GM18951 (cell line): ENCODE data around the gene TRDN.

Experiments used
- POLR2A ChIP-seq: IDR thresholded peaks from 4 replicates; pipeline ENCODE4 v1.6.1; 2011; ENCODE audit warnings: mild to moderate bottlenecking; ENCODE audit not compliant: insufficient read length, insufficient read depth; ENCODE audit errors: extremely low read depth
- in situ Hi-C: fragments of 300-500 bp; cut with MboI; formaldehyde crosslinking; loops from one replicate; pipeline ENCODE4 v1.12.0; 2022; ENCODE audit warnings: low sequenced_read_pairs, mixed read lengths, inconsistent platforms; ENCODE audit not compliant: unreplicated experiment

TRDN gene

DNA sequence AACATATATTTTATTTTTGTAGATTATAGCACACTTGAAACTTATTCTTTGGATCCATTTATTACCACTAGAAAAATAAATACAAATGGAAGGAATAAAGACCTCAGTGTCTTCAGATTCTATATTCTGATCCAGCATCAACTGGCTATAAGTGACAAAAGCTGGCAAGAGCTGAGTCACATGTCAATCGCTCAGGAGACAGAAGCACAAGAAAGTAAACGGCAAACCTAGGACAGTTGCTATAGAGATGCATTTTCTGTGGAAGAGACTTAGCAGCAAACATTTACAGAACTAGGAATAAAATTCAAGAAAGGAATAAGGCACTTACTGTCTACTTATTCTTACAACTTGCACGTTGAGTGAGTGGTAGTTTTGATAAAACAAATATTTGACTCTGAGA lies 410.4 kb downstream of the TRDN start:
- no peak for TF ChIP-seq POLR2A
- in situ Hi-C loops, result no loop called here

DNA sequence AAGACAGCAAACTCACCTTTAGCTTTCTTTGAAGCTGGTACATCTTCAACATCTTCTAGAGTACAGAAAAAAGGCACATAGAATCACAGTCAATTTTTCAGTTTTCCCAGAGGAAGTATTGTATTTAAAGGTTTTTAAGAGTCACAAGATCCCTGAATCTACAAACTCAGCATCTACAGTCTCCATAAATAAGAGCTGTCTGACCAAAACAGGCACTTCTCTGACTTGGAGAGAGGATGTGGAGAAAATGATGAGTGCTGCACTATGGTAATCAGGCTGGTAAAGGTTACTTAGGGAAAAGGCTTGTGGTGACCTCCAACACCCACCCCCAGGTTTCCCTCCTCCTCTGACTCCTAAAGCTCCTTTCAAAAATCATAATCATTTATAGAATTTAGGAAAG lies 412.7 kb downstream of the TRDN start:
- in situ Hi-C loops, result no loop called here
- TF ChIP-seq POLR2A, result no peak

DNA sequence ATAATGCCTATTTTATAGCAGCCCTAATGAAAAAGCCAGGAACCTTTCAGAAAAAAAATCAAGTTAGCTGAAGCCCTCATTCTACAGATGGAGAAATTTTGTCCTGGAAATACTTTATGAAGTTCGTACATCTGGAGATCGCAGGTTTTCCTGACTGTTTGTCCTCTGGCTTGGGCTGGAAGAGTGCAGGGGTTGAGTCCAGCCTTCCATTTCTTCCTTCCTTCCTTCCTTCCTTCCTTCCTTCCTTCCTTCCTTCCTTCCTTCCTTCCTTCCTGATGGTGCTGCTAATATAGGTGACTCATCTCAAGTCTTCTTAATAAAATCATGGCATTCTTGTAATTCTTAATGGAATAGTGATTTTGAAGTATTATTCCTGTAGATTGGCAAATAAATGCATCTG lies 413.3 kb downstream of the TRDN start:
- no peak for TF ChIP-seq POLR2A
- in situ Hi-C loops, result no loop called here

DNA sequence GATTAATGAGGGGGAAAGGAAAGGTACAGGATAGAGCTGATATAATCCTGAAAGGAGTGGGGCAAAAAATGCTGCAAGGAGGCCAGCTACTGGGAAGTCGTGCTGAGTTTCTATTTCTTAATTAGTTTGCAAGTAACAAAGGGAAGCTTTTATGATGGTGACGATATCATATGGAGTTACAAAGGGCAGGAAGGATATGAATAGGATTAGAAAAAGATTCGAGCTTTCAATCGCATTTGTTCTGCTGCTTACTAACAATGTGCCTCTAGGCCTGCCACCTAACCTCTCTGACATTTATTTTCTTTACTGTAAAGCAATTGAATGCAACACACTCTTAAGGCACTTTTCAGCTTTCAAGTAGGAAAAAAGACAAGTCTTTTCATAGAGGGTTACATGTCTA lies 421.5 kb downstream of the TRDN start:
- in situ Hi-C loops, result no loop called here
- TF ChIP-seq POLR2A, result no peak

DNA sequence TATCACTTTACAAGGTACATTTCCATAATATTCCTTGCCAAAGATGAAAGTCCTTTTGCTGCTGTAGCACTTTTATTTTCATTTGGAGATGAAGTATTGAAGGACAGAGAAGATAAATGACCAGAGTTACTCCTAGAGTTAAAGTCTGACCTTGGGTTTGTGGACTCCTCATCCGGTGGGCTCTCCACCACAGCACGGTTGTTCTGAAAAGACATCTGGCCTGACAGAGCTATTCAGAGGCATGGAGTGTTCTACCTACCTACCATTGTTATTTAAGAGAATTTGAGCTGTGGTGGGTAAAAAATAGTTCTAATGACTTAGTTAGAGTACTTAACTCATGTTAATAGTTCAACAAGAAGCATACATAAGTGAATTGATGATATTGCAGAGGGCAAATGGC lies 422.3 kb downstream of the TRDN start:
- in situ Hi-C loops, result no loop called here
- no peak for TF ChIP-seq POLR2A

DNA sequence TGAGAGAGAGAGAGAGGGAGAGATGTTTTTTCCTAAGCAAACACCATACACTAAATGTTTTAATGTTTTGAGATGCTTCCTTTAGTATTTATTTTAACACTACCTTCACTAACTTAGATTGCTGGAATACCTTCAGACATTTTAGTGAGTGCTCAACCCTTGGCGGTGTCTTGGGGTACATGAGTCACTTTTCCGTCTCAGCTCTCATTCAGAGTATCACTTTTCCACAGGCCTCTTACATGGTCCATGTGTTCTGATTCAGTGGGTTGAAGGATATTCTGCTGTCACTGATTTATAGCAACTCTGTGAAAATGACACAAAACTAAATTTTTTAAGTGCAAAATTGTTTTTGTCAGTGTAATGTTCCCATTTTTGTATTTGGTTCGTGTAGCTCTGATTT lies 422.8 kb downstream of the TRDN start:
- TF ChIP-seq POLR2A, result no peak
- in situ Hi-C loops, result no loop called here

DNA sequence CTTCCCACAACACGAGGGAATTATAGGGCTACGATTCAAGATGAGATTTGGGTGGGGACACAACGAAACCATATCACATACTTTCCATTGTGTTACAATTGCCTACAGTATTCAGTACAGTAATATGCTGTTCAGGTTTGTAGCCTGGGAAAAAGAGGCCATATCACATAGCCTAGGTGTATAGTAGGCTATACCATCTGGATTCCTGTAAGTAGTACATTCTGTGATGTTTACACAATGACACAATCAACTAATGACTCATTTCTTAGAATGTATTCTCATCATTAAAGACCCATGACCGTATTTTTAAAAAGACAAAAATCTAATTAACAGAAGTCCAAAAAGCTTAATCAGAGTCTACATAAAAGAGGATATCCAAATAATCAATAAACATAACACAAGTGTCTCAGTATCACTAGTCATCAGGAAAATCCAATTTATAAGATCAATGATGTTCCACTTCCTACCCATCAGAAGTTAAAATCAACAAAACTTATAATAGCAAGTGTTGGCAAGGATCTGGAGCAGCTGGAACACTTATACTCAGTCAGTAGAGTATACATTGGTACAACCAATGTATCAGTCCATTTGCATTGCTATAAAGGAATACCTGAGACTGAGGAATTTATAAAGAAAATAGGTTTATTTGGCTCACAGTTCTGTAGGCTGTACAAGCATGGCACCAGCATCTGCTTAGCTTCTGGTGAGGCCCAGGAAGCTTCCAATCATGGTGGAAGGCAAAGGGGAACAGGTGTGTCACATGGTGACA lies 424.8 kb downstream of the TRDN start:
- TF ChIP-seq POLR2A, result no peak
- in situ Hi-C loops, result no loop called here

DNA sequence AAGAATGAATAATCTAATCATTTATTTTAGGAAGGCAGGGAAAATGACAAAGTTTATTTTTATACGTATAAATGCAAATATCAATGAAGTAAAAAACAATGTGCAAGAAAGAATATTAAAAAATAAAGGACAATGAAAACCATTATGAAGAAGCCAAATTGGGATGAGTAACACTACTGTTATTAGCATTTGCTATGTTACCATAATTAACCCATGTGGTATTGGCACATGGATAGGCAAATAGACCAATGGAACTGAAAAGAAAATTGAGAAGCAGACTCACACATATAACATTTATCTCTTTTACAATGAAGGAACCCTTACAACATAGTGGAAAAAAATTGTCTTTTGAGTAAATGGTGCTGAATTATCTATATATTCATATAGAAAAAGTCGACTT lies 426.1 kb downstream of the TRDN start:
- no peak for TF ChIP-seq POLR2A

DNA sequence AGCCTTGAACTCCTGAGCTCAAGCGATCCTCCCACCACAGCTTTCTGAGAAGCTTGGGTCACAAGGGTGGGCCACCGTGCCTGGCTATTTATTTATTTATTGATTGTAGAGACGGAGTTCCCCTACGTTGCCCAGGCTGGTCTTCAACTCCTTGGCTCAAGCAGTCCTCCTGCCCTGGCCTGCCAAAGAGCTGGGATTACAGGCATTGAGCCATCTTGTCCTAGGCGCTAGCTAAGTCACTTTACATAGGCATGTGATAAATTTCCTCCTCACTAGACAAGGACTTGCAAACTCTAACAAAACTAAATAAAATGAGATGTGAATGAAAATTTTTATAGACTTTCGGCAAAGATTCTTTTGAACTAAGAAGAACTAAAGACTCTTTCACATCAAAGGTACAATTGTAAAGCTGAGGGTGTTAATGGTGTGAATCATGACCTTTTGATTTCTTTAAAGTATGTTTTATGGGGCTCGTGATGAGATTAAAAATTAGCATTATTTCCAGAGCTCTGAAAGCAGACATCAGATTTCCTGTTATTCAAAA lies 428.7 kb downstream of the TRDN start:
- TF ChIP-seq POLR2A, result no peak

More for the DNA sequence above, 426.1 kb downstream of the TRDN start:
- in situ Hi-C loops, result no loop called here

DNA sequence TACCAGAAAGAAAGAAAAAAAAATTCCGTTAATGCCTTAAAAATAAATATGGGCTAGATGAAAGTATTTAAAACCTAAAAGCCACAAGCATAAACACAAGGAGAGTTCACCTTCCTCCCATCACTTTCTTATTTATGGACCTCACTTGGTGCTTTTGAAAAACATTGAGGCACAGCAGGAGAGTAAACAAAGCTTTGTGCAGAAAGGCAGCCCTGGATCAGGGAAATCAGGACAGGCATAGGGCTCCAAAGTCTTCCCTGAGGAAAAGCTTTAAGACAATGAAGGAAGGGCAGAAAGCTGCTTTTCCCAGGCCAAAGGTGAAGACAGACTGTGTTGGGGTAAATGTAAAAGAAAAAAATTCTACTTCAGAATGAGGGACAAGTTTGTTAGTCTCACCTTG lies 432.8 kb downstream of the TRDN start:
- in situ Hi-C loops, result no loop called here
- no peak for TF ChIP-seq POLR2A

More for the DNA sequence above, 428.7 kb downstream of the TRDN start:
- in situ Hi-C loops, result no loop called here

DNA sequence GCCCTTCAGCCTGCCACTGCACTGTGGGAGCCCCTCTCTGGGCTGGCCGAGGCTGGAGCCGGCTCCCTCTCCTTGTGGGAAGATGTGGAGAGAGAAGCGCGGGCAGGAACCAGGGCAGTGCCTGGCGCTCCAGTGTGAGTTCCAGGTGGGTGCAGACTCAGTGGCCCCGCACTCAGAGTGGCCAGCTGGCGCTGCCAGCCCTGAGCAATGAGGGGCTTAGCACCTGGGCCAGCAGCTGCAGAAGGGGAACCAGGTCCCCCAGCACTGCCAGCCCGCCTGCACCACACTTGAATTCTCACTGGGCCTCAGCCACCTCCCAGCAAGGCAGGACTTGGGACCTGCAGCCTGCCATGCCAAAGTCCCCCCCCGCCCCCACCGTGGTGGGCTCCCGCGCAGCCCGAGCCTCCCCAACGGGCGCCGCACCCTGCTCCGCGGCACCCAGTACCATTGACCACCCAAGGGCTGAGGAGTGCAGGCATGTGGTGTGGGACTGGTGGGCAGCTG lies 434.8 kb downstream of the TRDN start:
- TF ChIP-seq POLR2A, result no peak
- in situ Hi-C loops, result no loop called here

DNA sequence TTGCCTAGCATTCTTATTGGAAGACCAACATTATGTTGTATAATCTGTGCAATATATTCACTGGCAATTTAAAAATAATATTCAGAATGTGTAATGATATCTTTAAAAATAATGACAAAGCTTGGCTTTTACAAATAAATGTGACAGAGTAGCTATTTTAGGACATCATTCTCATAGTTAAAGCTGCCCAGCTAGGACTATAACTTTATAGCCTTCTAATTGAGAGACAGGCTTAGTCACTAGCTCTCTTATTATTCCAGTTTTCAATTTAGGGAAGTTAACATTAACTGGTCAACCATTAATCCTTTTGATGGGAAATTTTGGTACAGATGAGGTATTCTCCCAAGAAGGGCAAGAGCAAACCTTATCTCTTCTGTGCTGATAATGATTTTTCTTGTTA lies 443.5 kb downstream of the TRDN start:
- in situ Hi-C loops, result no loop called here
- no peak for TF ChIP-seq POLR2A

DNA sequence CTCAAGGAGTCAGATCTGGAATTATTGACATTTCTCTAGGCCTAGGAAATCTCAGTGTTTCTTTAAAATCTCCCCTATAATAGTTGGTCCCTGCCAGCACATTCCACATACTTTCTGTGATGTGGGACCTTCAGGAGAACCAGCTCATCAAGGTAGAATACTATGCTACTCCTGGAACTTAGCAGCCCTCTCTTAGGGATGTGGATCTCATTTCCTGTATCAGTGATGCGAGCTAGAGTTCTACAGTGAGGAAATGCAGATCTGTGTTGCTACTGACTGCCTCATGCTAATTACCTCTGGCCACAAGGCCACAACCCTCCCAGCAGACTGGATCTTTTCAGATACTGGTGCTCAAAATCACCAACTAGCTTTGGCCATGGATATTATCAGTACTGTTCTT lies 446.9 kb downstream of the TRDN start:
- in situ Hi-C loops, result no loop called here
- TF ChIP-seq POLR2A, result no peak

DNA sequence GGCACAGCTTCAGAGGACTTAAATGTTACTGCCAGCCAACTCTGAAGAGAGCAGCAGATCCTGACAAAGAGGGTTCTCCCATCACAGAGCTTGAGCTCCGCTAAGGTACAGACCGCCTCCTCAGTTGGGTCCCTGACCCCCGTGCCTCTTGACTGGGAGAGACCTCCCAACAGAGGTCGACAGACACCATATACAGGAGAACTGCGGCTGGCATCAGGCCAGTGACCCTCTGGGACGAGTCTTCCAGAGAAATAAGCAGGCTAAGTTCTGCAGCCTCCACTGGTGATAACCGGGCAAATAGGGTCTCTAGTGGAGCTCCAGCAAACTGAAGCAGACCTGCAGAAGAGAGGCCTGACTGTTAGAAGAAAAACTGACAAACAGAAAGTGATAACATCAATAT lies 453.8 kb downstream of the TRDN start:
- no peak for TF ChIP-seq POLR2A
- in situ Hi-C loops, result no loop called here

DNA sequence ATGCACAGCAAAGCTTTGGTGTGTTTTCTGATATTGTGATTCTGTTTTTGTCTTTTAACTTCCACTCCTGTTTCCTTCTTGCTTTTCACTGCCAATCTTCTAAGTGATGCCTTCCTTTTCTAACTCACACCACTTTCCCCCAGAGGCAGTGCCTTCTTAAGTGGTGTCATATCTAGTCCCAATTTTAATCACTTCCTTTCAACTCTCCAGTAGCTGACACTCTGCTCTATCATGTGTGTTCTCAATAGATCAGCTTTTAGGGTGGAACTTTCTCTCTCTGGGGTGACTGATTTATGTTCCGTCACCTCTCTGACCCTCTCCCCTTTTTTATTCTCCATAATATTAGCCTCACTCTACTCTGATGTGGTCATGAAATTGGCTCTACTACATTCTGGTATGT lies 460.0 kb downstream of the TRDN start:
- TF ChIP-seq POLR2A, result no peak
- in situ Hi-C loops, result no loop called here
